GM06990 (cell line): Measurements from ENCODE around the gene IL36G.

Experiments
- DNase-seq: peaks from one replicate; pipeline ENCODE4 v3.0.0-alpha.2; 2011; ENCODE audit not compliant: insufficient read length; ENCODE audit errors: extremely low read depth
- H3K27me3 ChIP-seq: replicated peaks from 2 replicates; pipeline ENCODE4 v1.6.0; 2011; ENCODE audit warnings: low read length; ENCODE audit not compliant: control insufficient read depth, insufficient read depth
- H3K36me3 ChIP-seq: 2 replicates; pipeline ENCODE4 v1.5.1; 2011; ENCODE audit warnings: low read length; ENCODE audit not compliant: control insufficient read depth, insufficient read depth
- H3K4me3 ChIP-seq: replicated peaks from 2 replicates; pipeline ENCODE4 v1.5.1; 2011; ENCODE audit warnings: low read depth, mild to moderate bottlenecking, control low read depth, low read length
- TF ChIP-seq, protein P1 (sequence below): IDR thresholded peaks from 2 replicates; pipeline ENCODE4 v1.5.1; 2011; ENCODE audit warnings: low read length, control low read depth, mild to moderate bottlenecking, inconsistent platforms; ENCODE audit not compliant: insufficient read depth, poor library complexity, severe bottlenecking

IL36G gene

DNA sequence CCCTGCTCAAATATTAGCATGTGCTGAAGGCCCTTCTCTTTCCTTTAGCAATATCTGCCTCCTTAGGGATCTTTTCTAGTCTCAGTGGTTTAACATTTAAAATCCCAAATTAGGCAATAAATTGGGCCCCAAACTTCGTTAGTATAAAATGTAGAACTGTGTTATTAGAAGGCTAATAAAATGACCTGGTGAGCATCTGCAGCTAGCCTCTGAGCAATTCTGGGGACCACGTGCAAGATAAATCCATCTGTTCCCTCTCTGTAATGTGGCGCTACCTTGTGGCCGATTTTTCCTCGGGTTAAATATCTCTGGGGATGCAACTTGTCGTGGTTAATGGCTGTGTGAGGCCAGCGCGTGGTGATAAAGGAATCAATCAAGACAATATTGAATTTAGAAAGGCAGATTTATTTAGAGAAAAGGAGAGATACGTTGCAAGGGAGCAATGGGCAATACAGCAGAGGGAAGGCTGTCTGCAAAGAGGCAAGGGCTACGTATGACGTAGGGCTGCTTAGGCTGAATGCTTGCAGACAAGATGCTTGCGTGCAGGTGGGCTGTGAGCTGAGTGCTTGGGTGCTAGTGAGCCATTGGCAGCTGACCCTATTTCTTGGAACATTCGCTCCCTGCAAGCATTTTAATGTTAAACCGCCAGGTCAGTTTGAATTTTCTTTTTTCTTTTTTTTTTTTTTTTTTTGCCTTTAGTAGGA lies 18.5 kb upstream of the IL36G start:
- DNase-seq = no peak

DNA sequence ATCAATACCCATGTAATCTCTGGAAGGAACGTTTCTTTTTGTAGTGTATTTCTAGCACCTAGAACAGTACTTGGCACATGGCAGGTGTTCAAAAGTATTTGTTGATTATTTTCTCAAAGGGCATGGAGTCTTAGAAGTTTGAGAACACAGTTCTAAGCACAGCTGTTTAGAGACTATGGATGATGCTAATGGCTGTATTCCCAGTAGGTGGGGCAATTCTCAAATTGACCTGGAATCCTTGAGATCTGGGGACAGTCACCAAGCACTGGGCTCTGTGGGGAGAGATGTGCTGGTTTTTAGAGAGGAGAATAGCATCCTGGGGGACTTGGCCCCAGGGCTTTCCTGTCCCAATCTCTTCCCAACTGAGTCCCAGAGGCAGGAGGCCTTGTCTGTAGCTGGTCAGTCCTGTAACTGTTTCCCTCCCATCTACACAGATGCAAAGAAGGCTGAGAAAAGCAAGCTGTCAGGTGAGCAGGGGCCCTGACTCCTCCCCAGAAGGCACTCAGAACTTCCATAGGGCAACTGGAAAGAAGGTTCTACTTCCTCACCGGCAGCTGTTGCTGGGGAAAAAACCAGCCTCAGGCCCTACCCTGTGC lies 17.5 kb upstream of the IL36G start:
- H3K36me3 ChIP-seq = no peaks in the 10 kb centered on the region
- H3K4me3 ChIP-seq = no peak overlapping the region
- DNase-seq = no peak
- TF ChIP-seq, protein P1, sequence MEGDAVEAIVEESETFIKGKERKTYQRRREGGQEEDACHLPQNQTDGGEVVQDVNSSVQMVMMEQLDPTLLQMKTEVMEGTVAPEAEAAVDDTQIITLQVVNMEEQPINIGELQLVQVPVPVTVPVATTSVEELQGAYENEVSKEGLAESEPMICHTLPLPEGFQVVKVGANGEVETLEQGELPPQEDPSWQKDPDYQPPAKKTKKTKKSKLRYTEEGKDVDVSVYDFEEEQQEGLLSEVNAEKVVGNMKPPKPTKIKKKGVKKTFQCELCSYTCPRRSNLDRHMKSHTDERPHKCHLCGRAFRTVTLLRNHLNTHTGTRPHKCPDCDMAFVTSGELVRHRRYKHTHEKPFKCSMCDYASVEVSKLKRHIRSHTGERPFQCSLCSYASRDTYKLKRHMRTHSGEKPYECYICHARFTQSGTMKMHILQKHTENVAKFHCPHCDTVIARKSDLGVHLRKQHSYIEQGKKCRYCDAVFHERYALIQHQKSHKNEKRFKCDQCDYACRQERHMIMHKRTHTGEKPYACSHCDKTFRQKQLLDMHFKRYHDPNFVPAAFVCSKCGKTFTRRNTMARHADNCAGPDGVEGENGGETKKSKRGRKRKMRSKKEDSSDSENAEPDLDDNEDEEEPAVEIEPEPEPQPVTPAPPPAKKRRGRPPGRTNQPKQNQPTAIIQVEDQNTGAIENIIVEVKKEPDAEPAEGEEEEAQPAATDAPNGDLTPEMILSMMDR = no peak
- no peaks in the 10 kb centered on the region for H3K27me3 ChIP-seq

More for the DNA sequence above, 18.5 kb upstream of the IL36G start:
- Histone ChIP-seq H3K4me3 (no peak overlapping the region), H3K36me3 (no peaks in the 10 kb centered on the region), H3K27me3 (no peaks in the 10 kb centered on the region; the same call in 1 of the 2 replicates)
- TF ChIP-seq, protein P1 = no peak

DNA sequence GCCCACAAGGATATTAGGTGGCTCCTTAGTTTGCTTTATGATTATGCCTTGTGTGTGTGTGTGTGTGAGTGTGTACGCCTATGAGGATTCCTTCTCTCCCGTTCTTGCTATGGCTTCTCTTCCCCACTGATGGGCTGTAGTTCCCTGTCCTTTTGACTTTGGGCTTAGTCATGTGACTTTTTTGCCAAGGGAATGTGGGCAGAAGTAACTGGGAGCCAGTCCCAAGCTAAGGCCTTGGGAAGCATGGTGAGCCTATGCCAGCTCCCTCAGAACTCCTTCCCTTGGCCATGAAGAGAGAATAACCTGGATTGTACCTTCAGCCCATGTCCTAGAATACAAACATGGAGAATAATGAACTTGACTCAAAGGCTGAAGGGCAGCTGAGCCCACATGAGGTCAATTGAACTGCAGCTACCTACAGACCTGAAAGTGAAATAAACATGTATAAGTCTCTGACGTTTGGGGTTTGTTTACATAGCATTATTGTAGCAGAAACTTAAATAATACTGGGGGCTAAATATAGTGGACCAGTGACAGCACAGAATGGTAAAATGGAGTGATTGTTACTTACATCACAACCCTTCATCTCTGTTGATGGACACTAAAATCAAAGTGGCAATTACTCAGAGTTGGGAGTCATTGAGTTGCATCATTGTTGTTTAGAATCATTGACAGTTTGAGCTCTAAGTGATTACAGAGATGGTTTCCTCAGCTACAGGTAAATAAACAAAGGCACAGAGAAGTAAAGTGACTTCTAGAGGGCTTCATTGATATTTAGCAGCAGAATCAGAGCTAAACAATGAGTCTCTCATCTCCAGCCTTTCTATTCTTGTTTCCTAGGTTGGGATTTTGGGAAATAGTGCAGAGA lies 15.3 kb upstream of the IL36G start:
- Histone ChIP-seq H3K27me3 (no peaks in the 10 kb centered on the region), H3K4me3 (no peak overlapping the region), H3K36me3 (no peaks in the 10 kb centered on the region)
- DNase-seq = no peak
- TF ChIP-seq, protein P1 = no peak

DNA sequence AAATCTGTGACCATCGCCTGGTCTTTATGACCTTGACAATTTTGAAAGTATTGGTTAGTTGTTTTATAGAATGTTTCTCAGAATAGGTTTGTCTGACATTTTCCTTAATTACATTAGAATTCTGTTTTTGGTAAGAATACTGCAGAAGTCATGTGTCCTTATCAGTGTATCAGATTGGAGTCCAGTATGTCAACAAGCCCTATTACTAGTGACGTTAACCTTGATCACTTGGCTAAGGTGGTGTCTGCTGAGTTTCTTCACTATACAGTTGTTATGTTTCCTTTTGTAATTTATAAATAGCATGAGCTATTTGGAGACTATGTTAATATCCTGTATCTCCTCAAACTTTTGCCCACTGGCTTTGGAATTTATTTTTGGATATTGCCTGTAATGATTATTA lies 10.8 kb upstream of the IL36G start:
- no peak for DNase-seq
- Histone ChIP-seq H3K27me3 (no peaks in the 10 kb centered on the region), H3K4me3 (no peak overlapping the region), H3K36me3 (no peaks in the 10 kb centered on the region)
- TF ChIP-seq, protein P1 = no peak

DNA sequence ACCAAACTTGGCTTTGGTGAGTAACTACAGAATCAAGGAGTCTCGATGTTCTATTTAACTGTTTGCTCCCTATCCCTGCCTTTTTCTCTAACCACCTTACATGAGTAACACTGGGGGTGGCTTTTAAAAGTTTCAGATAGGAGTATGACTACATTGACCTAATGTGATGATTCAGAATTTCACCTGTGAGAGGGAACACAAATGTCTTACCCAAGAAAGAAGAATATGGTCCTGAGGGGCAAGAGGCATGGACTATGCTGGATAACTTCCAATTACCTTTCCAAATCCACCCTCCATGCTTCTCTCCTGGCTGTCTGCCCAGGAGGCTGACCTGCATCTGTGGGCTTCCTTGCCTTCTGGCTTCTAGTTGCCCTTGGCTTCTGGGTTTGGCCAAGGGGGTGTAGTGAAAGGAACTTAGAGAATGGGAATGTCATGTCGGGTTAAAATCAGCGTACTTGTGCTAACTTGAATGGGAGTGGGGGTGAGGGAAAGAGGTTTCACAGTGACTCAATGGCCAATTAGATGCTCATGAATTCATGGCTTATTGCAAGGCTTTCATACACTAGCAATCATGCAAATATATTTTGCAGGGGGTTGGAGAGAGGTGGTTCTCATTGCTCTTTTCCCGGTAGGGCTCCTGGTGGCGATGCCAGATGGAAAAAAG lies 5.3 kb upstream of the IL36G start:
- Histone ChIP-seq H3K36me3 (no peaks in the 10 kb centered on the region), H3K27me3 (no peaks in the 10 kb centered on the region), H3K4me3 (no peak overlapping the region)
- no peak for DNase-seq
- TF ChIP-seq, protein P1 = no peak
